Cardiac muscle cell (in vitro differentiated cells and primary cell): ENCODE data around the gene AQP12B. TPM values are rescaled to one million over a fixed set of nuclear protein-coding genes. Genes with fewer than 3 reads are reported as not detected.

Experiments used
- DNase-seq, 2 donors: peaks; one replicate each; pipeline versions ENCODE4 v3.0.0 to v3.0.0-alpha.2; 2010 to 2017; ENCODE audit warnings: low read depth in 1 of 2, low spot score in 1 of 2
- H3K27ac ChIP-seq: fragments of 200-600 bp; sonication (generic); 2 replicates; pipeline ENCODE4 v1.5.1; 2016
- H3K27me3 ChIP-seq: fragments of 200-600 bp; sonication (generic); 2 replicates; pipeline ENCODE4 v1.6.0; 2016; ENCODE audit warnings: control low read depth
- H3K36me3 ChIP-seq: fragments of 200-600 bp; sonication (generic); 2 replicates; pipeline ENCODE4 v1.5.1; 2016; ENCODE audit warnings: control low read depth
- H3K4me1 ChIP-seq: fragments of 200-600 bp; sonication (generic); 2 replicates; pipeline ENCODE4 v1.8.1; 2017; ENCODE audit warnings: low read depth, mild to moderate bottlenecking, mixed run types
- H3K4me3 ChIP-seq: fragments of 200-600 bp; sonication (generic); 2 replicates; pipeline ENCODE4 v1.5.1; 2016; ENCODE audit warnings: mild to moderate bottlenecking
- H3K9me3 ChIP-seq: fragments of 200-600 bp; sonication (generic); 2 replicates; pipeline ENCODE4 v1.5.1; 2017; ENCODE audit warnings: low read depth, mild to moderate bottlenecking, control low read depth
- CTCF ChIP-seq: IDR thresholded peaks from 2 replicates; pipeline ENCODE4 v1.5.1; 2012; ENCODE audit warnings: low read depth, mild to moderate bottlenecking, low read length
- polyA plus RNA-seq: library from polyadenylated mRNA; unstranded; fragments of >200 nt; fragmentation: Nextera tagmentation; extraction: Ambion mirVana; gene quantifications from 2 replicates; pipeline ENCODE4 v1.2.1, GENCODE V29; 2016
- total RNA-seq: library from RNA; depleted of rRNA; stranded (reverse); fragments of >200 nt; gene quantifications from 2 replicates; pipeline ENCODE4 v1.2.3, GENCODE V29; 2016

Gene AQP12B
- total and polyA plus RNA-seq, 2 experiments from 2014 or later = not detected

GRCh38 chr2:240644859-240645301, 37.8 kb downstream of the AQP12B start:
- Histone ChIP-seq H3K27me3 (no peaks in the 10 kb centered on the region), H3K4me1 (no peaks in the 10 kb centered on the region), H3K9me3 (no peaks in the 10 kb centered on the region), H3K4me3 (no peak overlapping the region), H3K27ac (no peak overlapping the region), H3K36me3 (no peaks in the 10 kb centered on the region)
- no peak for DNase-seq
- no peak for TF ChIP-seq CTCF

- Histone ChIP-seq H3K9me3 (no peaks in the 10 kb centered on the region), H3K36me3 (no peaks in the 10 kb centered on the region), H3K27ac (no peak overlapping the region), H3K27me3 (no peaks in the 10 kb centered on the region), H3K4me1 (no peaks in the 10 kb centered on the region), H3K4me3 (no peak overlapping the region)
- DNase-seq = no peak
- TF ChIP-seq CTCF = no peak
Measured at GRCh38 chr2:240644171-240644651, 38.5 kb downstream of the AQP12B start.

- no peak for DNase-seq
- Histone ChIP-seq H3K9me3 (no peaks in the 10 kb centered on the region), H3K4me1 (no peaks in the 10 kb centered on the region), H3K27me3 (no peaks in the 10 kb centered on the region), H3K36me3 (no peaks in the 10 kb centered on the region), H3K4me3 (no peak overlapping the region), H3K27ac (no peak overlapping the region)
- no peak for TF ChIP-seq CTCF
Measured at GRCh38 chr2:240643811-240644150, 38.9 kb downstream of the AQP12B start.

- no peaks in the 10 kb centered on the region for H3K9me3 ChIP-seq
- H3K36me3 ChIP-seq = no peaks in the 10 kb centered on the region
- H3K4me1 ChIP-seq = no peaks in the 10 kb centered on the region
- DNase-seq = no peak
- no peak overlapping the region for H3K4me3 ChIP-seq
- TF ChIP-seq CTCF = no peak
- no peak overlapping the region for H3K27ac ChIP-seq
- H3K27me3 ChIP-seq = no peaks in the 10 kb centered on the region
Measured at GRCh38 chr2:240643093-240643810, 39.4 kb downstream of the AQP12B start.

- DNase-seq = no peak
- Histone ChIP-seq H3K27ac (no peak overlapping the region), H3K4me1 (no peaks in the 10 kb centered on the region)
Measured at GRCh38 chr2:240642806-240643092, 39.9 kb downstream of the AQP12B start.

More at GRCh38 chr2:240642806-240643092, 39.9 kb downstream of the AQP12B start:
- H3K36me3 ChIP-seq = no peaks in the 10 kb centered on the region
- no peaks in the 10 kb centered on the region for H3K9me3 ChIP-seq
- H3K27me3 ChIP-seq = no peaks in the 10 kb centered on the region
- no peak overlapping the region for H3K4me3 ChIP-seq
- no peak for TF ChIP-seq CTCF
